Endodermal cell (in vitro differentiated cells): Measurements from ENCODE around the gene FBXO7. TPM values are rescaled to one million over a fixed set of nuclear protein-coding genes. Genes with fewer than 3 reads are reported as not detected.

Experiments used
- DNase-seq: peaks from one replicate; pipeline ENCODE4 v3.0.0-alpha.2; 2017
- H3K27ac ChIP-seq: 2 replicates; pipeline ENCODE4 v1.5.1; 2013; ENCODE audit warnings: mild to moderate bottlenecking, low read depth, low read length, moderate library complexity
- H3K27me3 ChIP-seq: 2 replicates; pipeline ENCODE4 v1.6.1; 2013; ENCODE audit warnings: mild to moderate bottlenecking, low read length, moderate library complexity; ENCODE audit not compliant: insufficient read depth, control insufficient read depth, poor library complexity, severe bottlenecking
- H3K36me3 ChIP-seq: 2 replicates; pipeline ENCODE4 v1.7.0; 2013; ENCODE audit warnings: mild to moderate bottlenecking, low read length, moderate library complexity; ENCODE audit not compliant: control insufficient read depth, insufficient read depth
- H3K4me1 ChIP-seq: one replicate; pipeline ENCODE4 v1.7.0; 2013; ENCODE audit warnings: low read length; ENCODE audit not compliant: control insufficient read depth, insufficient read depth
- H3K4me3 ChIP-seq: 2 replicates; pipeline ENCODE4 v1.5.1; 2013; ENCODE audit warnings: mild to moderate bottlenecking, low read length, moderate library complexity
- H3K9ac ChIP-seq: 2 replicates; pipeline ENCODE4 v1.6.1; 2013; ENCODE audit warnings: mild to moderate bottlenecking, low read length, moderate library complexity; ENCODE audit not compliant: poor library complexity, severe bottlenecking; ENCODE audit errors: extremely low read depth
- H3K9me3 ChIP-seq: 2 replicates; pipeline ENCODE4 v1.6.1; 2013; ENCODE audit warnings: mild to moderate bottlenecking, low read length, moderate library complexity; ENCODE audit not compliant: control insufficient read depth
- H3K27ac Mint-ChIP-seq: 2 replicates; pipeline ENCODE4 v1.8.0; 2020; ENCODE audit warnings: mixed read lengths
- H3K27me3 Mint-ChIP-seq: 2 replicates; pipeline ENCODE4 v1.8.0; 2021; ENCODE audit warnings: mild to moderate bottlenecking, mixed read lengths; ENCODE audit not compliant: insufficient read depth
- H3K36me3 Mint-ChIP-seq: 2 replicates; pipeline ENCODE4 v1.8.0; 2020; ENCODE audit warnings: low read depth, mixed read lengths
- H3K4me1 Mint-ChIP-seq: 2 replicates; pipeline ENCODE4 v1.8.0; 2020; ENCODE audit warnings: mixed read lengths
- H3K4me3 Mint-ChIP-seq: 2 replicates; pipeline ENCODE4 v1.8.0; 2020; ENCODE audit warnings: mild to moderate bottlenecking, moderate library complexity, mixed read lengths
- H3K9me3 Mint-ChIP-seq: 2 replicates; pipeline ENCODE4 v1.8.0; 2020; ENCODE audit warnings: mild to moderate bottlenecking, mixed read lengths
- CTCF ChIP-seq: fragments of 200-600 bp; sonication (generic); conservative IDR thresholded peaks from 2 replicates; pipeline ENCODE4 v1.5.0; 2021; ENCODE audit warnings: antibody characterized with exemption, mild to moderate bottlenecking
- WGBS, 2 experiments: methylation state at CpG; one replicate each; pipeline versions ENCODE4 v1.1.5 to v1.1.7; 2013; ENCODE audit warnings: missing lambda C conversion rate in 2 of 2, mixed read lengths in 1 of 2; ENCODE audit not compliant: insufficient coverage in 1 of 2, insufficient read length in 1 of 2; 5-methylcytosine and 5-hydroxymethylcytosine counted together
- total RNA-seq, 2 donors: library from RNA; stranded (reverse); fragmentation: NEBNext Ultra II Directional in 1 of 2; extraction: Animal tissue kit (Norgen Biotek cat#: 25700) in 1 of 2; gene quantifications; 2 replicates in 1 of 2; 3 replicates in 1 of 2; pipeline ENCODE4 v1.2.1, GENCODE V29; 2021

The FBXO7 gene
- total RNA-seq, 2 donors from 2014 or later: 84.8 to 120 TPM

- H3K27ac ChIP-seq: no peak overlapping the region
- Mint-ChIP-seq H3K4me1 (no peaks in the 10 kb centered on the region), H3K27ac (no peak overlapping the region), H3K36me3 (no peaks in the 10 kb centered on the region), H3K9me3 (no peaks in the 10 kb centered on the region), H3K27me3 (peaks cover 56% of the 10 kb centered on the region), H3K4me3 (no peak overlapping the region)
- TF ChIP-seq CTCF: no peak
- DNase-seq: no peak
- WGBS, 2 experiments: 88 to 91% methylated on average over 3 of the region's 3 CpGs
- H3K4me1 ChIP-seq: no peaks in the 10 kb centered on the region
- no peaks in the 10 kb centered on the region for H3K36me3 ChIP-seq
- no peak overlapping the region for H3K9ac ChIP-seq
- H3K4me3 ChIP-seq: no peak overlapping the region
- H3K9me3 ChIP-seq: no peaks in the 10 kb centered on the region
- peaks cover 43% of the 10 kb centered on the region for H3K27me3 ChIP-seq
Observed at GRCh38 chr22:32465661-32466060, 8.9 kb upstream of the FBXO7 start.

GRCh38 chr22:32466496-32466895, 8.1 kb upstream of the FBXO7 start:
- peaks cover 43% of the 10 kb centered on the region for H3K27me3 ChIP-seq
- Mint-ChIP-seq H3K27me3 (peaks cover 49% of the 10 kb centered on the region), H3K9me3 (no peaks in the 10 kb centered on the region), H3K36me3 (no peaks in the 10 kb centered on the region), H3K27ac (no peak overlapping the region), H3K4me3 (no peak overlapping the region), H3K4me1 (no peaks in the 10 kb centered on the region)
- no peak overlapping the region for H3K4me3 ChIP-seq
- H3K36me3 ChIP-seq: no peaks in the 10 kb centered on the region
- WGBS, 2 experiments: 81 to 85% methylated on average over 6 to 8 of the region's 8 CpGs
- H3K9ac ChIP-seq: no peak overlapping the region
- H3K9me3 ChIP-seq: no peaks in the 10 kb centered on the region
- no peak for DNase-seq
- no peak overlapping the region for H3K27ac ChIP-seq
- no peaks in the 10 kb centered on the region for H3K4me1 ChIP-seq
- TF ChIP-seq CTCF: no peak

- H3K27ac ChIP-seq: no peak overlapping the region
- no peak for DNase-seq
- no peak for TF ChIP-seq CTCF
- H3K27ac Mint-ChIP-seq: no peak overlapping the region
- H3K4me3 Mint-ChIP-seq: no peak overlapping the region
- WGBS, 2 experiments: 79% methylated on average over 6 of the region's 6 CpGs; no CpG with 5 or more reads in 1 of the 2 experiments
- H3K36me3 ChIP-seq: no peaks in the 10 kb centered on the region
- peaks cover 2% of the 10 kb centered on the region for H3K4me1 Mint-ChIP-seq
- no peak overlapping the region for H3K4me3 ChIP-seq
- peaks cover 26% of the 10 kb centered on the region for H3K27me3 Mint-ChIP-seq
- no peaks in the 10 kb centered on the region for H3K9me3 Mint-ChIP-seq
- H3K4me1 ChIP-seq: no peaks in the 10 kb centered on the region
- H3K36me3 Mint-ChIP-seq: no peaks in the 10 kb centered on the region
- H3K27me3 ChIP-seq: peaks cover 22% of the 10 kb centered on the region
- H3K9me3 ChIP-seq: no peaks in the 10 kb centered on the region
- H3K9ac ChIP-seq: no peak overlapping the region
Observed at GRCh38 chr22:32469799-32470212, 4.8 kb upstream of the FBXO7 start.
